Measurements from ENCODE around the gene RNF213.

GRCh38 chr17:80430446-80431245, 170.0 kb downstream of the RNF213 start:
- no peak for TF ChIP-seq CTCF (IDR thresholded peaks at IDR 0.05)
- TF ChIP-seq POLR2A (IDR thresholded peaks at IDR 0.05), result no peak
